Neuron (in vitro differentiated cells): ENCODE measurements around the gene KRT15.

Source experiments
- H2AFZ ChIP-seq: one replicate; pipeline ENCODE4 v1.6.1; 2013; ENCODE audit warnings: low read depth, mild to moderate bottlenecking, inconsistent platforms, low read length, moderate library complexity
- H3K27me3 ChIP-seq: one replicate; pipeline ENCODE4 v1.6.1; 2013; ENCODE audit warnings: low read length; ENCODE audit not compliant: insufficient read depth
- H3K36me3 ChIP-seq: one replicate; pipeline ENCODE4 v1.6.1; 2013; ENCODE audit warnings: low read length; ENCODE audit not compliant: insufficient read depth
- H3K4me1 ChIP-seq: one replicate; pipeline ENCODE4 v1.6.1; 2013; ENCODE audit warnings: low read length; ENCODE audit not compliant: insufficient read depth
- H3K4me3 ChIP-seq: 2 replicates; pipeline ENCODE4 v1.5.1; 2013; ENCODE audit warnings: mild to moderate bottlenecking, low read length, moderate library complexity
- H3K9me3 ChIP-seq: one replicate; pipeline ENCODE4 v1.6.1; 2013; ENCODE audit warnings: low read length

Gene KRT15

DNA sequence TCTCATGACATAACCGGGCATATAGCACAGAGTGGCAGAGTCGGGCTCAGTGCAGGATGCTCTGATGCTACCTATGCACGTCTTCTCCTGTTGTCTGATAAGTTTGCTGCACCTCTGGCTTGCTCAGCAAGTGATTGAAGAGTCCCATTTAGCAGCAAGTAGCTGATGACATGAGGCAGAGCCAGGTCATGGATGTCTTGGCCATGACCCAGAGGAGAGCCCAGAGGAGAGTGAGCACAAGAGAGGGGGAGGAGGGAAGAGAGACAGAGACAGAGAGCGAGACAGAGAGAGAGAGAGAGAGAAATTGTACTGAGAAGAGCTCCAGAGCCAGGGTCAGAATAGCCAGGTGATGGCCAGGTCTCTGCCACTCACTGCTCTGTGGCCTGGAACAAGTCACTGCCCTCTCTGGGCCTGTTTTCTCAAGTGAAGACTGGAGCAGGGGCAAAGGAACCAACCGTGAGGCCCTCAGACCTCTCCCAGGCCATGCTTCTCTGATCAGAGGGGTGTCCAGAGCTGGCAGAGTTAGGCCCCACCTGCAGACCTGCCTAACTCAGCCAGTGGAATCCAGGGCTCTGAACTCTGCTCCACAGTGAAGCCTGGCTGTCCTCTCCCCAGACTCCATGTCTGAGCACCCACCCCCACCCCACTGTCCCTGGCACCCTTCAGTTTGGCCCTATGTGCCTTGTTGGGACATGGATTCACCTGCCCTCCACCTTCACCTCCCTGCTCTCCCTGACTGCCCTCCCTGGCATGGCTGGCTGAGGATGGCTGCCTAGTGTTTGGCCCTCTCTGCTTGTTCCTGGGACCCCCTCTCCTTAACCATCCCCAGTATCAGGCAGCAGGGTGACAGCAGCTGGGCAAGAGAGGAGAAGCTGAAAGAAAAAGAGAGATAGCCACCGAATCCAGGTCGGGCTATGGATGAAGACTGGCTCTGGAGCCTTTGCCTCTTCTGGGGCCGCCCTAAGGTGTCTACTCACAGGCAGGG is 33.5 kb downstream of the KRT15 start:
- Histone ChIP-seq H3K4me3 (no peak overlapping the region), H3K27me3 (peaks cover 3% of the 10 kb centered on the region), H3K36me3 (no peaks in the 10 kb centered on the region), H3K9me3 (no peaks in the 10 kb centered on the region), H2AFZ (no peak overlapping the region), H3K4me1 (no peaks in the 10 kb centered on the region)

DNA sequence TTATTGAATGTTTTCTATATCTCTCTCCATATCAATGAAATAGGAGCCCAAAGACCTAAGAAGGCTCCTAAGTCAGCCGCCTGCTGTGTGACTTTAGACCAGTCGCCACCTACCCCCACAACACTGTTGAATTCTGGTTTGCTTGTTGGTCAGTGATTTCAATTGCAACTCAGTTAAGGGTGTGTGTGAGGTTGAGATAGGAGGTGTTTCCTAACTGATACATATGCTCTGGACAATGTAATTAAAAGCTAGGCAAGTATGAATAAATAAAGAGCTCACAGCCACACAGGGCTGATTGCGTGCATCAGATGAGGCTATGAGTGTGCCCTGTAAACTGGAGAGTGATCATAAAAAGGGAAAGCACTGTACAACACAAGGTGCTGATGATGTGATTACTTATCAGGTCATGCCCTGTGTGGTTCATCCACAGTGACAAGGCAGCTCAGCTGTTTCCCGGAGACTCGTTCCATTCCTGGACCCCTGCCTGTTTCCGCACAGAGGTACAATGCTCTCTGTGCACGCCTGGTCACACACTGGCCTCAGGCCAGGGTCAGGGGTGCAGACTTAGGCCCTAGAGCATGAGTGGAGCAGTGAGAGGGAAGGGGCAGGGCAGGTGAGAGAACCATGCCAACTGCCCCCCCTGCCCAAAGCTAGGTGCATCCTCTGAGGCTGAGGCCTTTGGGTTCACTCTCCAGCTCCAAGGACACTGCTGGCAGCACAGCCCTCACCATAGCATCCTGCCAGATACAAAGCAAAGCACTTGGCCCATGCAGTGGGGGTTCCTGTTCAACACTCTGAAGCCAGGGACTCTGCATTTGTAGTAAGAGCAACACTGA is 34.5 kb downstream of the KRT15 start:
- Histone ChIP-seq H2AFZ (no peak overlapping the region), H3K27me3 (peaks cover 3% of the 10 kb centered on the region), H3K4me1 (no peaks in the 10 kb centered on the region), H3K36me3 (no peaks in the 10 kb centered on the region), H3K9me3 (no peaks in the 10 kb centered on the region), H3K4me3 (no peak overlapping the region)

DNA sequence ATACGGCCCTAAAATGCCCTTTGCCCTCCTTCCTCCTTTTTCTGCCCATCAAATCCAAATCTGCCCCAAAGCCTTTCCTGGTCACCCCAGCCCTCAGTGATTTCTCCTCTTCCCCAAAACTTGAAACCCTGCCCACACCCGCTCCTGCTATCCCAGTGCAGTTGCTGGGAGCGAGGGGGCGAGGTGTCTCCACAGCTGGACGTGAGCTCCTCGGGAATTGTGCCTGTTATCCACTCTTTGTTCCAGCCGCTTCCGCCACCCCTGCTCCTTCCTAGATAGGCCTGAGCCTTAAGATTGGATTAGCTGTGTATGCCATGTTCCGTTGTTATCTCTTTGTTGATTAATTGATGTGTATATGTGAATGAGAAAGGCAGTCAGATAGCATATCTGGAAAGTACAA is 35.2 kb downstream of the KRT15 start:
- Histone ChIP-seq H3K27me3 (peaks cover 3% of the 10 kb centered on the region), H3K4me1 (no peaks in the 10 kb centered on the region), H3K36me3 (no peaks in the 10 kb centered on the region), H2AFZ (no peak overlapping the region), H3K4me3 (no peak overlapping the region), H3K9me3 (no peaks in the 10 kb centered on the region)

DNA sequence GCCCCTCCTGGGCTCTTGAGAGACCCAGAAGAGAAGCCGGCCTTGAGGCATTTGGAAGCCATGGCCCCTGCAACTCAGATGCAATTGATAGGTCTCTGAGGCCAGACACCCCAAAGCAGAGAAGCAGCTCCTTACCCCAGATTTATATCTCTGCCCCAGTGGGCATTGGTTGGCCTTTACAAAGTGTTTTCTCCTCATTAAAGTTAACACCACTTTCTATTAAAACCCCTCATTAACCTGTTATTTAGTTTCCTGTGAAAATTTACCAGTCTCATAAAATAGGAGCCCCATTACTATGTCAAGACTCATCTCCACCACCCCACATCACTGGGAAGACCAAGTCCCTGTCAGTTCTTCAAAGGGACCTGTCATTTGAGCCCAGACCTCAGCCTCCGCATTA is 37.7 kb downstream of the KRT15 start, which contains the start of gene KRT35:
TSS of gene KRT35 (minus strand) at position 116 of the 400 bp plus-strand sequence. CDS start at position 62, 54 bp downstream.
- H3K9me3 ChIP-seq: no peaks in the 10 kb centered on the region
- no peaks in the 10 kb centered on the region for H3K4me1 ChIP-seq
- H2AFZ ChIP-seq: no peak within 1 kb of the TSS
- no peak within 1 kb of the TSS for H3K4me3 ChIP-seq
- H3K36me3 ChIP-seq: no peaks in the 10 kb centered on the region
- peaks cover 3% of the 10 kb centered on the region for H3K27me3 ChIP-seq

DNA sequence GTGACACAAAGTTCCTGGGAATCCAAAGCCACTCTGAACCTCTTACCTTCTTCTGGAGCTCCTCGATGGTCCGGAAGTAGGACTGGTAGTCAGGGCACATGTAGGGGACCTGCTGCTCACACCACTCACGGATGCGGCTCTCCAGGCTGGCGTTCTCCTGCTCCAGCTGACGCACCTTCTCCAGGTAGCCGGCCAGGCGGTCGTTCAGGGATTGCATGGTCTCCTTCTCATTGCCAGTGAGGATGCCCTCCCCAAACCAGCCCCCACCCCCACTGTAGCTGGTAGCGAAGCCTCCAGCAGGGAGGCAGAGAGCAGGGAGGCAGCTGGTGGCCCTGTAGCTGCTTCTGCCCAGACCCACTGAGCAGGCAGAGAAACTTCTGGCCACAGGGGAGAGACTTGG is 38.1 kb downstream of the KRT15 start:
- H3K27me3 ChIP-seq: peaks cover 3% of the 10 kb centered on the region
- H2AFZ ChIP-seq: no peak overlapping the region
- no peak overlapping the region for H3K4me3 ChIP-seq
- H3K36me3 ChIP-seq: no peaks in the 10 kb centered on the region
- no peaks in the 10 kb centered on the region for H3K9me3 ChIP-seq
- no peaks in the 10 kb centered on the region for H3K4me1 ChIP-seq

DNA sequence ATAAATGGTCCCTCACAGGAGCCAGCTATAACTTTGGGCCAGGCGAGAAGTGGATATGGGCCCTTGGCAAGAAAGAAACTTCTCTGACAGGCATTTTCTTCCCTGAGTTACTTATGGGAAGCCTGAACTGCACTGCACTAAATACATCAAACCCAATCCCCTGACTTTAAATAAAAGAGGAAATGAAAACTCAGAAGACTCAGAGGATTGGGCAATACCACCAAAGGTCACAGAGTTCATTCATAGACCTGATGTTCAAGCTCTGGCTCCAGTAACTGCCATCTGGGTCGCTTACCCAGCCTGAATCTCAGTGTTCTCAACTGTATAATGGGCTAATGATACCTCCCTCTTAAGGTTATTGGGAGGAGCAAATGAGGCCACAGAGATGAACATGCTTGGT is 38.6 kb downstream of the KRT15 start:
- no peak overlapping the region for H3K4me3 ChIP-seq
- H3K36me3 ChIP-seq: no peaks in the 10 kb centered on the region
- H3K4me1 ChIP-seq: no peaks in the 10 kb centered on the region
- peaks cover 3% of the 10 kb centered on the region for H3K27me3 ChIP-seq
- H2AFZ ChIP-seq: no peak overlapping the region
- no peaks in the 10 kb centered on the region for H3K9me3 ChIP-seq

DNA sequence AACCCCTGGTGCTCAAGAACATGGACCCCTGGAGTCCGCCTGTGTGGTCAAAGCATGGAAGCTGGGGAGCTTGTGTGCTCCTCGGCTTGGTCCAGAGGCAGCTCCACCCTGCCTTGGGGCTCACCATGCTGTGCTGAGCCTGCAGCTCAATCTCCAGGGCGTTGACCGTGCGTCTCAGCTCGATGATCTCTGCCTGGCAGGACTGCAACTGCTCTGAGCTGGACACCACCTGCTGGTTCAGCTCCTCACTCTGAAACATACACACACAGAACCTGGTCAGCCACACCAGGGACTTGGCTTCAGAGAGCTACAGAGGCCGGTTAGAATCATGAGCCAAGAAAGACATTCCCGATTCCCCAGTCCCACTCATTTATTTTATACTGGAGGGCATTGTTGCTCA is 40.5 kb downstream of the KRT15 start:
- H3K27me3 ChIP-seq: peaks cover 7% of the 10 kb centered on the region
- no peak overlapping the region for H3K4me3 ChIP-seq
- no peak overlapping the region for H2AFZ ChIP-seq
- no peaks in the 10 kb centered on the region for H3K9me3 ChIP-seq
- no peaks in the 10 kb centered on the region for H3K36me3 ChIP-seq
- no peaks in the 10 kb centered on the region for H3K4me1 ChIP-seq

DNA sequence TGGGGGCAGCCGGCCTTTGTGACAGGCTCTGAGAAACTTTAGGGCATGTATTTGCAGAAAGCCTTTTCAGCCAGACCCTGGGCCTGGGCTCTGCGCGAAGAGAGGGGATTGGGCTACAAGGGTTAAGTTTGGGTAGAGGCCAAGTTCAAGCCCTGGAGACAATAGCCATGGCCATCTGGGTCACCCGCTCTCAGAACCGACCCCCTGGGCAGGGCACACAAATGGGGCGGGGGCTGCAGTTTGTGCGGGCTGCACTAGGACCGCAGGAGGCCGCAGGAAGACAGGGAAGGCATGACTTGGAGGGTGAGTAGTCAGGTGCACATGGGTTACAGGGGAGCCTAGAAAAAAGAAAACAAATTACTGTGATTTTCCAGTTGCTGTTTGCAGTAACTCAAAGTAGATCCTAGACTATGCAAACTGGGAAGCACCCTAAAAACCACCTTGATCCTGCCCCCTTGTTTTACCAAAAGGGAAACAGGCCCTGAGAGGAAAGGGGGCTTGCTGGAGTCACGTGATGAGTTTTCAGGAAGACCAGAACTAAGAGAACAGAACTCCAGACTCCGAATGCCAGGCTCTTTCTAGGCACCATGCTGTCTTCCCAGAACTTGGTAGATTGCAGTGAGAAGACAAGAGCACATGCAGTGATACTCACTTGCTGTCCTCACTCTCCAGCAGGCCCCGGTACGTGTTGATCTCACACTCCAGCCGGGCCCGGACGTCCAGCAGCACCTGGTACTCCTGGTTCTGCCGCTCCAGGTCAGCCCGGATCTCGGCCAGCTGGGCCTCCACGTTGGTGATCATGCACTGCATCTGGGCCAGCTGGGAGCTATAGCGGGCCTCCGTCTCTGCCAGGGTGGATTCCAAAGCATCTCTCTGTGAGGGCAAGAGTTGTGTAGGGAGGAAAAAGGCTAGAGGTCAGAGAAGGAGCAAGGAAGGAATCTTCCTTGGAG is 41.5 kb downstream of the KRT15 start:
- no peak overlapping the region for H3K4me3 ChIP-seq

DNA sequence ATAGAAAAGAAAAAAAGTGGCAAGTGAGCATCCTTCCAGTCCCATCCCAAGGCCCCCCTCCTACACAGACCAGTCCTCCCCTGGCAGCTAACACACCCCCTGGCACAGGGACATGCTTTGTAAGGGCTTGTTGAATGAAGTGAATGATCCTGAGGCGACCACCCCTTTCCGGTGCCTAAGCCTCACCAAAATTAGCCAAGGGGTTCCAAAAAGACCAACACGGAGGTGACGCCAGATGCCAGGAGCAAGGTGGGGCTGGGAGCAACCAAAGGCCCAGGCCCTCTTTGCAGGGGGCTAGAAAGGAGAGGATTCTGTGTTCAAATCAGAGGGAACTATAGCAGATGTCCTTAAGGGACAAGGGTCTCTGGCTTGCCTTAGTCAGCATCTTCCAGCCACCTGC is 43.3 kb downstream of the KRT15 start:
- Histone ChIP-seq H3K4me1 (no peaks in the 10 kb centered on the region), H2AFZ (no peak overlapping the region), H3K27me3 (peaks cover 7% of the 10 kb centered on the region), H3K36me3 (no peaks in the 10 kb centered on the region), H3K4me3 (no peak overlapping the region), H3K9me3 (no peaks in the 10 kb centered on the region)

More for the DNA sequence above, 41.5 kb downstream of the KRT15 start:
- Histone ChIP-seq H3K36me3 (no peaks in the 10 kb centered on the region), H3K9me3 (no peaks in the 10 kb centered on the region), H3K4me1 (no peaks in the 10 kb centered on the region), H2AFZ (no peak overlapping the region), H3K27me3 (peaks cover 7% of the 10 kb centered on the region)

DNA sequence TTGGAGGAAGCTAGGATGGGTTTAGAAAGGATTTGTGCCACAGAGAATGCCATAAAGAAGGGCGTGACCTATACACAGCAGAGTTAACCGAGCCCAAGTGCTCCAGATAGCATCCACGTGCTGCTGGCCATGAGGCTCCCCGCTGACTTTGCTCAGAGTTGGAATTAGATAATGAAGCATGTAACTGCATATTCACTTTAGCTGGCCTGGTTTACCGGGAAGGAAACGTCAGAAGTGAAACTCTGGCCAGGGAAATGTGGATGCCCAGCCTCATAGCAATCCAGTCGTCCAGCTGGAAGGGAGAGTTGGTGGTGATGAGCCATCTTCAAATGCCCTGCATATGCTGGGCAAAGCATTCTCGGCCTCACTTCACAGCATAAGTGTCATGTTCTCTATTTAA is 43.8 kb downstream of the KRT15 start:
- Histone ChIP-seq H3K27me3 (peaks cover 7% of the 10 kb centered on the region), H2AFZ (no peak overlapping the region), H3K9me3 (no peaks in the 10 kb centered on the region), H3K4me3 (no peak overlapping the region), H3K36me3 (no peaks in the 10 kb centered on the region), H3K4me1 (no peaks in the 10 kb centered on the region)

DNA sequence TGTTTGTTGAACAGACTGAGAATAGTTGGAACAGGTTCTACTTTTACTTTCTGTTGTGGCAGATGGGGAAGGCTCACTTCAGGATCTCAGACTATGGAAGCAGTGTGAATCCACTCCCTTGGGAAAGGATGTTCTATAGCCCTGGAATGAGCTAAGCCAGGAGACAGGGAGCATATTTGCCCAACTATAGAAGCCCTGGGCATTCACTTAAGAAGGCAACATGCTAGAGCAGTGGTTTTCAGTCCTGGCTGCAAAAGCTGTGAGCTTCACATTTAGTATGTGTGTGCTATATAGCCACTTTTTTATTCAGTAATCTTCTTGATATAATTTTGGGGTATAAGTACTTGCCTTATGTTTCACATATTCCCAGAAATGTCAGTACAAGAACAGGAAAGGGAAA is 50.3 kb downstream of the KRT15 start:
- Histone ChIP-seq H3K27me3 (peaks cover 3% of the 10 kb centered on the region), H3K4me1 (no peaks in the 10 kb centered on the region), H3K4me3 (no peak overlapping the region), H3K36me3 (no peaks in the 10 kb centered on the region), H3K9me3 (no peaks in the 10 kb centered on the region), H2AFZ (no peak overlapping the region)

DNA sequence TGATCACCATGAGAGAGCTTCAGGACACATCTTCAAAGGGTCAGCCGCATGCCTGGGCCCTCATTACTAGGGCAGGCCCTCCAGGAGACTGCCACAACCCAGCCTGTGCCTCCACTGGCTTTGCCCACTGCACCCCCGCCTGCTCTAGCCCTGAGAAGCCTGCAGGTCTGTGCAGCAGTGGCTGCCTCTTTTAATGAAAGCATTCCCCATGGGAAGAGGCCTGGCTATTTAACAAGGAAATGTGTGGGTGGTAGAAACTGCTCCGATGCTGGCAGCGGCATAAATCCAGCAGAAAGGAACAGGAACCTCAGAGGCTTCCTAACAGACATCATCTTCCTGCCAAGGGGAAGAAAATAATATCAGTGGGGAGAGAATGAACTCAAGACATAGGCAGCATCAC is 51.1 kb downstream of the KRT15 start:
- Histone ChIP-seq H3K4me1 (no peaks in the 10 kb centered on the region), H3K27me3 (peaks cover 3% of the 10 kb centered on the region), H3K36me3 (no peaks in the 10 kb centered on the region), H2AFZ (no peak overlapping the region), H3K9me3 (no peaks in the 10 kb centered on the region), H3K4me3 (no peak overlapping the region)
